Amniotic epithelial cell (primary cell): Measurements from ENCODE around the gene TESK1.
"Not testable (repeated sequence)": the region's sequence is repeated elsewhere in the genome, so short reads cannot be mapped to it uniquely, and the experiment has no call there.

Source experiments
- DNase-seq: peaks from one replicate; pipeline ENCODE4 v3.0.0-alpha.2; 2010; ENCODE audit warnings: low read depth

TESK1 gene

DNA sequence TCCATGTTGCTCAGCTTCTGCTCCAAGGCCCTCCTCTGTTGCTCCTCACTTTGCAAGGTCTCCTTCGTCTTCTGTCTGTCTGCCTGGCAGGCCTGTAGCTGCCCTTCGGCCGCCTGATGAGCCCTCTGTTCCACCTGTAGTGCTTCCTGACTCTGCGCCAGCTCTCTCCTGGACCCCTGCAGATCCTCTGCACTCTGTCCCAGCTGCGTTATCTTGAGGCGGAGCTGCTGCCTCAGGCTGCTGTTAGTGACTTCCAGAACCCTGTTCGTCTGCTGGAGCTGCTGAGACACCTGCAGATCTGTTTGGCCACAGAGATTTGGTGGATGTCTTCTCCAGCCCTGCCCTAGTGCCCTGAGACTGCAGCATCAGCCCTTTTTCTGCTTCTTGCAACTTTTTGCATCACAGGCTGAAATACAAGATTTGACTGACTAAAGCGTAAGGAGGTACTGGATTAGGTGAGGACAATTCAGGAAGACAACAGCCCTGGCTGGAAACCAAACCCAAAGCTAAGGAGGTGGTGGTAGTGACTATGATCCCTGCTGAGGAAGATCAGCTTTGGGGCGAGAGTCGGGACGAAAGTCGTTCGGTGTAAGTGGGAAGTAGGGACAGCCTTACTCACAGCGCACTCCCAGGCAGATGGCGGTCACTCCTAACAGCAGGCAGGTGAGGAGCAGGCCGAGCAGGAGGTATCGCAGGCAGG lies 11.1 kb downstream of the TESK1 start:
- no peak for DNase-seq

DNA sequence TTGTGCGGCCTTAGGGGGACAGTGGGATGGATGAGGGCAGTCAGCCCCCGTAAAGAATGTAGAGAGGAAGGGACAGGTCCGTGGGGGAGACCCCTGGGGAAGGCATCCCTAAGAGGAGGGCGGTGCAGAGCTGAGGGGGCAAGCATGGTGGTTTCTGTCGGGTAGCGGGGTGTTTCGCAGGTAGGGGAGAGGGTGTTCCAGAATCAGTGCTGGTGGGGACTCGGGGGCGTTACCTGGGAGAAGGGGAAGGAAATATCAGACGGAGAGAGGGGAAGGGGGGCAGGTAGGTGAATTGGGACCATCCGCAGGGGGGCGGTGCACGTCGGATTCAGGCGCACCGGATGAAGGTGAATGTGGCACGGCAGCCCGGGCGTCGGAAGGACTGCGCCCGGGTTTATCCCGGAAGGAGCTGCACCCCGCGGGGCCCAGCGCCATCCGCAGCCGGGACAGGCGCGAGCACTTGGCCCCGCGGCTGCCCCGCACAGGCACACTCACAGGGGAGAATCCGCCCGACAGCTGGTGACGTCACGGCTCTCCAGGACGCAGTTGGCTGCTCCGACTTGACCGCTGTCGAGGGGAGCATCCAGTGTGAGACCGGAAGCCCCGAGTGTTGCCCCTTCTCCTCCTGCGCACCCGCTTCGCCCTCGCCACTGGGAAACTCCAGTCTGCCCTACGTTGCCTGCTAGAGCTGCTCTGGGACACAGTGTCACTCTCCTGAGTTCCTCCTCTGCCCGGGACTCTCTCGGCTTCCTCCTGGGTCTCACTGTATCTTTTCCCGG lies 11.8 kb downstream of the TESK1 start:
- peak; percentile 62 for DNase-seq

DNA sequence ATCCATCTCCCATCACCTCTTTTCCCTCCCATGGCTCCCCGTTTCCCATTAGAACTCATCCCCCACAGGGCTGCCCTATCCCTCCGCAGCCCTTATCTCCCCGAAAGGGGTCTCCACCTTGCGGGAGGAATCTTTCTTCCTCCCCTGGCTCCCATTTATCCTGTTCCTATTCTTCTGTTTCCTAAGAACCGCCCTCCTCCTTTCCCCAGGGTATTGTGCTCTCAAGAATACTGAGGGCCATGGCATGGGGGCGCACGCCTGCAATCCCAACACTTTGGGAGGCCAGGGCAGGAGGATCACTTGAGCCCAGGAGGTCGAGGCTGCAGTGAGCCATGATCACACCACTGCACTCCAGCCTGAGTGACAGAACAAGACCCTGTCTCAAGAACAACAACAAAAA lies 12.5 kb downstream of the TESK1 start:
- DNase-seq, result no peak

DNA sequence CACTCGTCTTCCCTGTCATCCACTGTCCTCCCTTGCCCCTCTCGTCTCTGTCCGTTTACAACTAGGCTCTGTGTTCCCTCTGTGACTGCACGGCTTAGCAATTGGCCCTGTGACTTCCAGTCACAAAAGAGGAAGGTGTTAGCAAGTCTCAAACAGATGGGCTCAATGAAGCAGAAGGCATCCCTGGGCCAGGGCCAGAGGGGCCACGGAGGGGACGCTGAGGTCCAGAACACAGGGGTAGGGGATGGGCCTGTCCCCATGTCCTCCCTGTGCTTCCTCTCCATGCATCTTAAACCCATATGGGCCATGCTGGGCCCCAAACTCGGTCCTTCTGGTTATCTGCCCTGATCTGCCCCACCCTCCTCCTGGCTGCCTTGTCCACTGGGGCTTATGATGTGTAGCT lies 13.3 kb downstream of the TESK1 start, which contains the start of gene CD72:
CD72 (minus strand) TSS at position 89 of the 403 bp plus-strand sequence. CDS start 110 bp downstream, outside the sequence.
- DNase-seq, result no peak

DNA sequence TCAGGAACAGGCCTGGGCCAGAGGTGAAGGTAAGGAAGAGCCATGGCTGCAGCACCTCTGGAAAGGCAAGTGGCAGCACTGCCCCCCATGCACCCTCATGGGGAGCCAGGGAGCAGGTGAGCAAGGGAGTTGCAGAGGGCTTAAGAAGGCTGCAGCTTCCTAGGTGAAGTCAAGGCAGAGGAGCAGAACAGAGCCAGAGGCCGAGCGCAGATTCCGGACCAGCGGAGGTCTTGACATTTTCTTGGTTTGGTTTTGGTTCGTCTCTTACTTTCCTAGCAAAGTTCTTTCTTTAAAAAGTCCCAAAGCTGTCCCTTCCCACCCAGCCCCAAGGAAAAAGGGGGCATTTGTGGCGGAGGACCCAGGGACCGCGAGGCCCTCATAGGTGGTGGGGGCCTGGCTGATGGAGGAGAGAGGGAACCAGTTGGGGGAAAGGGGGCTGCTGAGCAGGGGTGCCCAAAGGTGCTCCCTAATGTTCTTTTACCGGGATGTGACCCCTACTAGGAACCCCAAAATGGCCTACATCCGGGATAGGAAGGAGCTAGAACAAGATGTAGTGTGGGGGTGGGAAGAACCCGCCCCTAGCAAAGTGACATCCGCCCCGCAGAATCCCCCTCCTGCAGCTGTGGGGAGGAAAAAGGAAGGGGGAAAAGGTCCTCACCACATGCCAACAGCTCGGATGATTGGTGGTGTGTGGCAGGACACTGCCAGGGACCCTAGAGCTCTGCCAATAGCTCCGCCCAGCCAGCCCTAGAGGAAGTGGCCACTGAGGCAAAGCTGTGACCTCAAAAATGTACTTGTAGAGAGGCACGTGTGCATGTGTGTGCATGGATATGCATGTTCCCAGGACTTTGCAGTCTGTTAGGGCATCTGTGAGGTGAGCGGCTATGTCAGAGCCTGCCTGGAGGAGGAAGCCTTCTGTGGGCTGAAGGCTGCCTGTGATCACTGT lies 14.1 kb downstream of the TESK1 start:
- no peak for DNase-seq

DNA sequence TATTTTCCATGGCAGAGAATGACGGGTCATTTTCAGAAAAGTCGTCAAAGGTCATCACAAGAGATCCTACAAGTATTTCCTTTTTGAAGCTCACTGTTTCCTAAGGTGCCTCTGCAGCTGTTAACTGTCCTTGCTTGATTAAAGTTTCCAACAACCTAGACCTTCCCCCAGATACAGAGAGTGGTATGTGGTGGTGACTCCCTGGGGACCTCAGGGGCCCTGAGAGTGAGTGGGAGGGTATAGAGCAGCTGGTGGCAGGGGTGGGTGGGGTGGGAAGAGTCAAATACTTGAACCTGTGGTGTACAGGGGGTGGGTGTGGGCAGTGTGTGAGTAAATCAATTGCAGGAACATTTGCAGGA lies 14.7 kb downstream of the TESK1 start:
- DNase-seq, result no peak

DNA sequence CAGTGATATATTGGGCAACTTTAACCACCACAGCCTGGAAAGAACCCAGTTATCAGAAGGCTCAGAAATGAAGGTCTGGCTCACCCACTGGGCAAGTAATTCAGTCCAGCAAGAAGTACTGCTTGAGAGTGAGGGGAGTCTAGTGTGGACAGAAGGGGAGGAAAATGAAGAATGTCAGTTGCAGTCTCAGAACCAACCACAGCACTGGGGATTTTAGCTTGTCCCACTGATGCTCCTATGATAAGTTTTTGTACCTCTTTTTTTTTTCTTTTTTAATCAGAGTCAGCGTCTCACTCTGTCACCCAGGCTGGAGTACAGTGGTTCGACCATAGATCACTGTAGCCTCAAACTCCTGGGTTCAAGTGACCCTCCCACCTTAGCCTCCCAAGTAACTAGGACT lies 22.5 kb downstream of the TESK1 start:
- peak; percentile 60 for DNase-seq

DNA sequence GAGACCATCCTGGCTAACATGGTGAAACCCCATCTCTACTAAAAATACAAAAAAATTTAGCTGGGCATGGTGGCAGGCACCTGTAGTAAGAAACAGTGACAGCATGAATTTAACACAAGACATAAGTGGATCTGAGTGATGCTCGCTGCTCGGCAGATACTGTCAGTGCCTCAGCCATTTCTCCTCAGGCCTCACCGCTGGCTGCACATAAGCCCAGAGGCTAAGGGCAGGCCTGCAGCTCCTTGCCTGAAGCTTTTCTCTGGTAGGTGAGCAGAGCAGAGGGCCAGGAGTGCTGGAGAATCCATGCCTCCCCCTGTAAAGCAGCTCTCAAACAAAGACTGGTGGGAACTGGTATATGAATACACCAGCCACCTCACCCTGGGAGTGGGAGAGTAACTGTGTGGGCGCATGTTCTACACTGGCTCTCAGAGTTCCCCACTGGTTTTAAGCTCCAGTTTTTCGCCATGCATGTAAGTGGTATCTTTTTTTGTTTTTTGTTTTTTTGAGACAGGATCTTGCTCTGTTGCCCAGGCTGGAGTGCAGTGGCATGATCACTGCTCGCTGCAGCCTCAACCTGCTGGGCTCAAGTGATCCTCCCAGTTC lies 23.4 kb downstream of the TESK1 start:
- DNase-seq, result no peak

DNA sequence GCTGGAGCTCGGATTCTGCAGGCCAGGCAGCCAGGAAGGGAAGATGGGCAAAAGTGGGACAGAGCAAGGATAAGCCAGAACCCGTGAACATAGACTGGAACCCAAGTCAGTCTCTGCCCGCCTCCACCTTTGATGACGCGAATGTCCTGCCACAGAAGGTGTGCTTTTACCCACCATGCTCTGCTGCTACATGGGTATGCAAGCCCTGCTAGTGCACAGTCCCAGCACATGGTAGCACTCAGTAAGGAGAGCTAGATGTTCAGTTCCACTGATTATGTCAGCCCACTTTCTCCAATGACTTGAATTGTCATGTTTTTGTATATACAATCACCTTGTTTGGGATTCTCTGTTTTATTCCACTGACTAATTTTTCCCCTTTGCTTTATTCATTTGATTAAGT lies 24.5 kb downstream of the TESK1 start:
- no peak for DNase-seq

DNA sequence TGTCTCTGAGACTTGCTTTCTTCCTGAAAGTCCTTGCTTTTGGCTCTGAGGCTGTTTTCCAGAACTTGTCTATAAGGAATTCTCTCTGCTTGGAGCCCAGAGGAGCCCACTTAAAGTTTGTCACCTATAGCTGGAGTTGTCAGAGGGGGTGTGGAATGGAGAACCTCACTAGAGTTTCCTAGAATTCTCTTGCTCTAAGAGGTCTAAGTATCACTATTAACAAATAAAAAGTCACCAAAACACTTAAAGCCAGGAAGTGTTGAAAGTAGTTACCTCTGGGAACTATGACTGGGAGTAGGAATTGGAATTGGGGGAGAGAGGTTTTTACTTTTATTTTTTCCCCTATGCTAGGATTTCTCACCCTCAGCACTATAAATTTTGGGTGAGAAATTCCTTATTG lies 30.7 kb downstream of the TESK1 start:
- no peak for DNase-seq

DNA sequence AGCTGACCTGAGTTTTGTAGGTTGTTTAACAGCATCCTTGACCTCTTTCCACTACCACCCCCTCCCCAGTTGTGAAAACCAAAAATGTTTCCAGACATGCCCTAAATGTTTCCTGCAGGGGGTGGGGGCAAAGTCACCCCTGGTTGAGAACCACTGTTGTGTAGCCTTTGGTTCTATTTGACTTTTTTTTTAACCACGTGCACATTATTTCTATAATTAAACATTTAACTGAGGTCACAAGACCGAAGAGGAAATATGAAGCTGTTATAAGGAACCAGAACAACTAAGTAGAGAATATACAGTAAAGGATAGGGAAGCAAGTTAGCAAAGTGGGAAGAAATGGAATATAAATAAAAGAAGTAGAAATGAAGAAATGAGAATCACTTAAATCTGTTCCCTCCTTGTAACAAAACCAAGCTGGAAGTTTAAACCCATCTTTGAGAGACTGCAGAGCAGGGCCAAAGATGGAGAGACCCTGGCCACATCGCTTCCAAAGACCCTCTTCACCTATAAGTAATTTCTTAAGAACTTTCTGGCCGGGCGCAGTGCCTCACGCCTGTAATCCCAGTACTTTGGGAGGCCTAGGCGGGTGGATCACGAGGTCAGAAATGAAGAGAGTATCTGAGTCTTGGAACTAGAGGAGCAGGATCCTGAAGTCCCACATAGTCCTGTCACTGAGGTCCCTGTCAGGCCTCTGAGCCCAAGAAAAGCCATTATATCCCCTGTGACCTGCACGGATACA lies 31.2 kb downstream of the TESK1 start:
- DNase-seq, result no peak

DNA sequence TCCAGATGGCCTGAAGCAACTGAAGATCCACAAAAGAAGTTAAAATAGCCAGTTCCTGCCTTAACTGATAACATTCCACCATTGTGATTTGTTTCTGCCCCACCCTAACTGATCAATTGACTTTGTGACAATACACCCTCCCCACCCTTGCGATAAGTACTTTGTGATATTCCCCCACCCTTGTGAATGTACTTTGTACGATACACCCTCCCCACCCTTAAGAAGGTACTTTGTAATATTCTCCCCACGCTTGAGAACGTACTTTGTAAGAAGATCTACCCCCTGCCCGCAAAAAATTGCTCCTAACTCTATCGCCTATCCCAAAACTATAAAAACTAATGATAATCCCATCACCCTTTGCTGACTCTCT lies 31.8 kb downstream of the TESK1 start:
- DNase-seq, result not testable (repeated sequence)

DNA sequence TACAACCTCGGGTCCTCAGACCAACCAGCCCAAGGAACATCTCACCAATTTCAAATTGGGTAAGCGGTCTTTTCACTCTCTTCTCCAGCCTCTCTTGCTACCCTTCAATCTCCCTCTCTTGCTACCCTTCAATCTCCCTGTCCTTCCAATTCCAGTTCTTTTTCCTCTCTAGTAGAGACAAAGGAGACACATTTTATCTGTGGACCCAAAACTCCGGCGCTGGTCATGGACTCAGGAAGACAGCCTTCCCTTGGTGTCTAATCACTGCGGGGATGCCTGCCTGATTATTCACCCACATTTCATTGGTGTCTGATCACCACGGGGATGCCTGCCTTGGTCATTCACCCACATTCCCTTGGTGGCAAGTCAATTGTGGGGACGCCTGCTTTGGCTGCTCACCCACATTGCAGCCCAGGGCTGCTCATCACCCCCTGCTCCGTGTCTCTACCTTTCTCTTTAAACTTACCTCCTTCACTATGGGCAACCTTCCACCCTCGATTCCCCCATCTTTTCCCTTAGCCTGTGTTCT lies 32.4 kb downstream of the TESK1 start:
- DNase-seq, result not testable (repeated sequence)

DNA sequence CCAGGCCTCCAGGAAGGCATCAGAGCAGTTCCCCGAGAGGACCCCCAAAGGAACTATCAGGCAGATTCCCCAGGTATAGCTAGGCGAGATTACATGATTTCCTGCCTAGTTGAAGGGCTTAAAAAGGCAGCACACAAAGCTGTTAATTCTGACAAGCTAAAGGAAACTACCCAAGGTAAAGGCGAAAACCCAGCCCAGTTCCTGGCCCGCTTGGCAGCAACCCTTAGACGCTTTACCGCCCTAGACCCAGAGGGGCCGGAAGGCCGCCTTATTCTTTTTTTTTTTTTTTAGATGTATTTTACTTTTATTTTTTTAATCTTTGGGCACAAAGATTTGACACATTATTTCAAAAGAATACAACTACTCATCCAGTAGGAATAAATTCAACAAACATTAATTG lies 33.7 kb downstream of the TESK1 start:
- DNase-seq, result not testable (repeated sequence)

DNA sequence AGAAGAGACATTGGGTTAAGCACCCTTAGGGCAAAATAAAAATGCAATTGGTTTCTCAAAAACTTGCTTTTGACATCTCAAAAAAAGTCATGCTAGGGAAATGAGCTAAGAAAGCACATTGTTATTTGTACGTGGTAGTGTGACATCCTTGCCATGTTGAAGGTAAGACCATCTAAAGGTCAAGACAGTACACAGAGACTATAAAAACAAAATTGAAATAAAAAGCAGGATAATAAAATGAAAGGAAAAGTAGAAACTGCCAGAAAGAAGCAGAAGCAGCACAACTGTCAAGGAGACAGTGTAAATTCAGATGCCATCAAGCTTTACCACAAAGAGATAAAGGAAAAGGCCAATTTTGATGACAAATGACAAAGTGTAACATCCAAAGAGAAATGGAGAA lies 34.2 kb downstream of the TESK1 start:
- DNase-seq, result not testable (repeated sequence)

DNA sequence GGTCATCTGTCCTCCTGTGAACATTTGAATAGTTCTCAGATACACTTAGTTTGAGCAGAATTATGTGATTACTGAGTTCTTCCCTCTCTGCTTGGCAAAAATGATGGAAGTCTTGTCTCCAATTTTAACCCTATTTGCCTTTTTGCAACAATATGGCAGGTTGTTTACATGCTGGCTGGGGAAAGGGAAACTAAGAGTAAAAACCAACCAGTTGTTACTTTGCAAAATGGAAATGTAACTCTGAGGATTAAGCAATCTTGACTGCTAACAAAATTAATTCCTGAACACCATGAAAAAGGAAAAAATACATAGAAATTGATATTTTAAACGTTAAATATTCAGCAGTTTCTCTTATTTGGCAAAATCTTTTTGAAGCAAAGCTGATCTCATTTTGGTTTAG lies 34.6 kb downstream of the TESK1 start:
- no peak for DNase-seq

DNA sequence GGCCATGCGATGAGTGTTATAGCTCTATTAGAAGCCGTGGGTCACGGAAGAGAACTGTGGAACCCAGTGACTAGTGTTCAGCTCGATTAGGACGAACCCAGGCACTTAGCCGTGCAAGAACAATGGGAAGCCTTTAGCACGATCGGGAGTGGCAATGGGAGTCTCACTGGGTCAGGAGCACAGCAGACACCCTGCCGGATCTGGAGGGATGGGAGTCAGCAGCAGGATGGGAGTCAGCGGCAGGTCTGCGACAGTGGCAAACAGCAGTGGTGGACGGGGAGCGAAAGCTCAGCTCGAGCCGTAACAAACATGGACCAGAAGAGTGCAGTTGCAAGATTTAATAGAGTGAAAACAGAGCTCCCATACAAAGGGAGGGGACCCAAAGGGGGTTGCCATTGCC lies 35.4 kb downstream of the TESK1 start:
- not testable (repeated sequence) for DNase-seq

DNA sequence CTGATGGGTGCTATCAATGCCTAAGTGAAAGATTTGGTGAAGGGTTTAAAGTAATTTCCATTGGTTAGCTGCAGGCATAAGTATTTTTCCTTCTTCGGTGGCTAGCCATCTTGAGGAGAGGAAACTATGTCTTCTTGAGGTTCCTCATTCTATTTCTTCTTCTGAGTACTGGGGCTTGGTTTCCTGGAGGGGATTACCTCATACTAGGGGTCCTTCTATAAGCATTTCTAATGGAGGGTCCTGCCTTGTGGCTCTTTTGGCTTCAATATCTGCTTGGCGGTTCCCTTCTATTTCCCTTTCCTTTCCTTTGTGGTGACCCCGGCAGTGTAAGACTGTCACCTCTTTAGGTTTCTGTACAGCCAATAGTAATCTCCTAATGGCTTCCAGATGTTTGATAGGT lies 36.4 kb downstream of the TESK1 start:
- not testable (repeated sequence) for DNase-seq

DNA sequence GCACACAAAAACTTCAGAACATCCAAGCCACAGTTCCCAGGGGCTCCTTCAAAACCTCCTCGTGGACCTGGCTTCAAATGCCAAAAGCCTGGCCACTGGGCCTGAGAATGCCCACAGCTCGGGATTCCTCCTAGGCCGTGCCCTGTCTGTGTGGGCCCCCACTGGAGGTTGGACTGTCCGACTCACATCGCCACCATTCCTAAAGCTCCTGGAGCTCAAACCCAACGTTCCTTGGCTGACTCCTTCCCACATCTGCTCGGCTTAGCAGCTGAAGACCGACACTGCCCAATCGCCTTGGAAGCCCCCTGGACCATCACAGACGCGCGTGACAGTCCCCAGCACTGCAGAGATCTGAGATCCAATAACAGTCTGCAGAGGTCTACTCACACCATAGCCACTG lies 38.0 kb downstream of the TESK1 start:
- DNase-seq, result no peak

DNA sequence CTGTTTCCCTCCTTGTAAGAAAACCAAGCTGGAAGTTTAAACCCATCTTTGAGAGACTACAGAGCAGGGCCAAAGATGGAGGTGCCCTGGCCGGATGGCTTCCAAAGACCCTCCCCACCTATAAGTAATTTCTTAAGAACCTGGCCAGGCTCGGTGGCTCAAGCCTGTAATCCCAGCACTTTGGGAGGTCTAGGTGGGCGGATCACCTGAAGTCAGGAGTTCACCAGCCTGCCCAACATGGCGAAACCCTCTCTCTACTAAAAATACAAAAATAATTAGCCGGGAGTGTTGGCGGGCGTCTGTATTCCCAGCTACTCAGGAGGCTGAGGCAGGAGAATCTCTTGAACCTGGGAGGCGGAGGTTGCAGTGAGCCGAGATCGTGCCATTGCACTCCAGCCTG lies 40.7 kb downstream of the TESK1 start:
- not testable (repeated sequence) for DNase-seq

DNA sequence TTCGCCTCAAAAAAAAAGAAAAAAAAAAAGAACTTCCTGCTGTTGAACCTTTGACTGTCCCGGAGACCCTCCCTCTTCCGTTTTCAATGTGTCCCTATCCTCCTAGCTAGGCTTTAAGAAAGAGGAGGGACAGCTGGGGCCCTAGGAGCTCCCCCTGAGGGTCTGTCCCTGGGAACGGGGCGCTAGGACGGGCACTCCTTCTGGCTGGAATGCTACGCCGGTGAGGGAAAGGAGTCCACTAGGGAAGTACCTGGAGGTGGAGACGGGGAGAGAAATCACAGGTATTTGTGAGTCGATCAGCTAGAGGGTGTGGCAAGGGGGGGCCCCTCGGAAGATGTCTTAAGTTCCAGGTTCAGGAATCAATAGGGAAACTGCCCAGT lies 41.1 kb downstream of the TESK1 start:
- no peak for DNase-seq
